NB4 (cell line): ENCODE results near the gene ZNF487.

ENCODE experiments used
- DNase-seq: peaks from one replicate; pipeline ENCODE4 v3.0.0; 2010; ENCODE audit warnings: low read depth
- H3K4me3 ChIP-seq: one replicate; pipeline ENCODE4 v1.5.1; 2011; ENCODE audit warnings: mild to moderate bottlenecking, low read depth, low read length, moderate library complexity
- MYC ChIP-seq: IDR thresholded peaks from 2 replicates; pipeline ENCODE4 v1.6.1; 2011; ENCODE audit warnings: low read depth, low read length
- POLR2A ChIP-seq: IDR thresholded peaks from 2 replicates; pipeline ENCODE4 v1.6.1; 2011; ENCODE audit warnings: mild to moderate bottlenecking; ENCODE audit not compliant: insufficient read length; ENCODE audit errors: extremely low read depth
- TF ChIP-seq, protein P1 (sequence below): IDR thresholded peaks from 2 replicates; pipeline ENCODE4 v1.6.1; 2011; ENCODE audit warnings: low read depth, low read length
- TF ChIP-seq, protein P2 (sequence below): IDR thresholded peaks from one replicate; pipeline ENCODE4 v1.5.1; 2012; ENCODE audit warnings: low read depth, low read length

ZNF487 gene

DNA sequence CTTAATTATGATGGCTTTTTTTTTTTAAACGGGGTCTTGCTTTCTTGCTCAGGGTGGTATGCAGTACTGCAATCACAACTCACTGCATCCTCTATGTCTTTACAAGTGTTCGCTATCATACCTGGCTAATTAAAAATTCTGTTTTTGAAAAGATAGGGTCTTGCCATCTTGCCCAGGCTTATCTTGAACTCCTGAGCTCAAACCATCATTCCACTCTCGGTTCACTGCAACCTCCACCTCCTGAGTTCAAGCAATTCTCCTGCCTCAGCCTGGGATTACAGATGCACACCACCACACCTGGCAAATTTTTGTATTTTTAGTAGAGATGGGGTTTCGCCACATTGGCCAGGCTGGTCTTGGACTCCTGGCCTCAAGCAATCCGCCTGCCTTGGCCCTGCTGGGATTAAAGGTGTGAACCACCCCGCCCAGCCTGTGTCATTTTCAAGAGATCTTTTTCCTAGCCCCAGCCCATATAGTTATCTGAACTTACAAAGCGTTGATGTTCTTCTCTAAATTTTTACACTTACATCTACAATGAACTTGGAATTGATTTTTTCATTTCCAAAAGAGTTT is 33.9 kb upstream of the ZNF487 start:
- TF ChIP-seq, protein P1, sequence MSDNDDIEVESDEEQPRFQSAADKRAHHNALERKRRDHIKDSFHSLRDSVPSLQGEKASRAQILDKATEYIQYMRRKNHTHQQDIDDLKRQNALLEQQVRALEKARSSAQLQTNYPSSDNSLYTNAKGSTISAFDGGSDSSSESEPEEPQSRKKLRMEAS, result no peak
- TF ChIP-seq POLR2A (no peak), MYC (no peak)
- TF ChIP-seq, protein P2, sequence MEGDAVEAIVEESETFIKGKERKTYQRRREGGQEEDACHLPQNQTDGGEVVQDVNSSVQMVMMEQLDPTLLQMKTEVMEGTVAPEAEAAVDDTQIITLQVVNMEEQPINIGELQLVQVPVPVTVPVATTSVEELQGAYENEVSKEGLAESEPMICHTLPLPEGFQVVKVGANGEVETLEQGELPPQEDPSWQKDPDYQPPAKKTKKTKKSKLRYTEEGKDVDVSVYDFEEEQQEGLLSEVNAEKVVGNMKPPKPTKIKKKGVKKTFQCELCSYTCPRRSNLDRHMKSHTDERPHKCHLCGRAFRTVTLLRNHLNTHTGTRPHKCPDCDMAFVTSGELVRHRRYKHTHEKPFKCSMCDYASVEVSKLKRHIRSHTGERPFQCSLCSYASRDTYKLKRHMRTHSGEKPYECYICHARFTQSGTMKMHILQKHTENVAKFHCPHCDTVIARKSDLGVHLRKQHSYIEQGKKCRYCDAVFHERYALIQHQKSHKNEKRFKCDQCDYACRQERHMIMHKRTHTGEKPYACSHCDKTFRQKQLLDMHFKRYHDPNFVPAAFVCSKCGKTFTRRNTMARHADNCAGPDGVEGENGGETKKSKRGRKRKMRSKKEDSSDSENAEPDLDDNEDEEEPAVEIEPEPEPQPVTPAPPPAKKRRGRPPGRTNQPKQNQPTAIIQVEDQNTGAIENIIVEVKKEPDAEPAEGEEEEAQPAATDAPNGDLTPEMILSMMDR, result no peak
- peak overlapping the region; percentile 98 for H3K4me3 ChIP-seq
- no peak for DNase-seq

DNA sequence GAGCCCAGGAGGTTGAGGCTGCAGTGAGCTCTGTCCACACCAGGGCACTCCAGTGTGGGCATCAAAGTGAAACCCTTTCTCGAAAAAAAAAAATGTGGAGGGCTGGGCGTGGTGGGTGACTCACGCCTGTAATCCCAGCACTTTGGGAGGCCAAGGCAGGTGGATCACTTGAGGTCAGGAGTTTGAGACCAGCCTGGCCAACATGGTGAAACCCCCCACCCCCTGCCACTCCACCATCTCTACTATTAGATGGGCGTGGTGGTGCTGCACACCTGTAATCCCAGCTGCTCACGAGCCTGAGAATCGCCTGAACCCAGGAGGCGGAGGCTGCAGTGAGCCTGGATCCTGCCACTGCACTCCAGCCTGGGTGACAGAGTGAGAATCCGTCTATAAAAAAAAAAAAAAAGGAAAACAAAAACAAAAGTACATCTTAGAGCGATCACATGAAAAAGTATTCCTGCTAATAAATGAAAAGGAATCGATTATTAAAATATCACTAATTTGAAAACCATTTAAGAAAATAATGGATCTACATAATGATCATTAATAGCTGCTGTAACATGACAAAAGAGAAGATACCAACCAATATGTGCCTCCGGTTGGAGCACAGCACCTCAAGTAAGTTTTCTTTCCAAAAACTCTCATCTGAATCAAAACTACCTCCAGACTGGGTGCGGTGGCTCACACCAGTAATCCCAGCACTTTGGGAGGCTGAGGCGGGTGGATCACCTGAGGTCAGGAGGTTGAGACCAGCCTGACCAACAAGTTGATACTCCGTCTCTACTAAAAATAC is 32.8 kb upstream of the ZNF487 start:
- no peak for DNase-seq
- H3K4me3 ChIP-seq, result peak overlapping the region; percentile 98
- TF ChIP-seq MYC, result no peak
- TF ChIP-seq POLR2A, result no peak
- TF ChIP-seq, protein P2, result no peak
- TF ChIP-seq, protein P1, result no peak

DNA sequence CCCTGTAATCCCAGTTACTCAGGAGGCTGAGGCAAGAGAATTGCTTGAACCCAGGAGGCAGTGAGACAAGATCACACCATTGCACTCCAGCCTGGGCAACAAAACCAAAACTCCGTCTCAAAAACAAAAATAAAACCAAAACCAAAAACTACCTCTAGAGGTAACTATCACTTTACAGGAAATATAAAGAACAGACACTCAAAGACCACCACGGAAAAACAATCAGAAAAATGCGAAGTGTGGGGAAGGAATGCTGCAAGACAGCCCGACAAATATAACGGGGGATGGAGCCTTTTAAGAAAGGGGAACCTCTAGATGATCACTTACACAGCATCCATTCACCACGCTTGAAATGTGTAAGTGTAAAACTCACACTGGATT is 32.2 kb upstream of the ZNF487 start:
- H3K4me3 ChIP-seq, result peak overlapping the region; percentile 98
- peak; percentile 64 for DNase-seq
- TF ChIP-seq, protein P2, result no peak
- peak; percentile 43; the same call in 1 of the 2 replicates for TF ChIP-seq MYC
- TF ChIP-seq, protein P1, result 0 out of 2 replicates have a peak, but pooled peaks have one; percentile 8

DNA sequence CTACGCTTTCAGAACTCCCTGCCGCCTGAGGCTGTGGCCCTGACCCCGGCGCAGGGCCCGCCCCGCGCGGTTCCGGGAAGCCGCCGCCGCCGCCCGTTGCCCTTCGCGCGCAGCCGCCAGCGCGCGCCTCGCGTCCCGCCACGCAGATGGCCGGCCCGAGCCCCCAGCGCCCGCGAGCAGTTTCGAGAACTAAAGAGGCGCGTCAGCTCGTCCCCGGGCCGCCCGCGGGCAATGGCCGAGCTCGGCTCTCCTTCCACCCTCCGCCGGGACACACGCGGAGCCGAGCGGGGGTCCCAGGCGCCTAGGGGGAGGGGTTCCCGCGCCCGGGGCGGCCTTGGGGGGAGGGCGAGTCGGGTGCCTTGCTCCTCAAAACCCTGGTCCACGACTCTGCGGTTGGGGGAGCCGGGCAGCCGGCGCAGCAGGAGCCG is 29.7 kb upstream of the ZNF487 start:
- DNase-seq, result peak; percentile 66
- TF ChIP-seq, protein P2, result no peak
- TF ChIP-seq POLR2A (no peak), MYC (no peak)
- TF ChIP-seq, protein P1, result no peak

DNA sequence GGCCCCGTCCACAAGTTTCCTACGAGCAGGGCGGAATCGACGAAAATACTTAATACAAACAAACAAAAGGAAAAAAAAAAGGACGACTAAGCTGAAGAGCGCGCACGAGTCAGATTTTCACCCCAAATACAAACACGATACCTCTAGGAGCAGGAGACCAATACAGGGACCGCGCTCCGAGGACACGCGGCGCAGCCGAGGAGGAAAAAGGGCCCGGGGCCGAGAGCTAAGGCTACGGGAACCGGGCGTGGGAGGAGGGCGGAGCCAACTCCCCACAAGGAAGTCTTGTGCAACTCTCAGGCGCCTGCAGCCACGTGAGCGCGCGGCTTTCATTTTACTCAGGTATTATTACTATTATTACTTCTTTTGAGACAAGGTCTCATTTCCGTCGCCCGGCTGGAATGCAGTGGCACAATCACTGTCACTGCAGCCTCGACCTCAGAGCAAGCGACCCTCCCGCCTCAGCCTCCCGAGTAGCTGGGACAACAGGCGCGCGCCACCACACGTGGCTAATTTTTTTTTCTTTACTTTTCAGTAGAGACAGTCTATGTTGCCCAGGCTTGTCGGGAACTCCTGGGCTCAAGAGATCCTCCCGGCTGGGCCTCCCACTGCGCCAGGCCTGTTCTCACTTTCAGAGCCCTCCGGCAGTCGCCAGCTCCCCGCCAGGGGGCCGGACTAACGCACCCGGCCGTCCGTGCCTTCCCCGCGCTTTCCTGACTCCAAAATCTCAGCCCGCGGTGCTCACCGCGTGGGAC is 29.2 kb upstream of the ZNF487 start:
- DNase-seq, result peak; percentile 96
- peak; percentile 87 for TF ChIP-seq POLR2A
- TF ChIP-seq, protein P1, result peak; percentile 93
- TF ChIP-seq, protein P2, result peak; percentile 14
- peak; percentile 98 for TF ChIP-seq MYC
- H3K4me3 ChIP-seq, result peak overlapping the region; percentile 98

More for the DNA sequence above, 29.7 kb upstream of the ZNF487 start:
- H3K4me3 ChIP-seq, result peak overlapping the region; percentile 98
